GM20431 (cell line): Measurements from ENCODE around the gene C3orf70.

Source experiments
- in situ Hi-C: fragments of 300-500 bp; cut with MseI, MboI; formaldehyde crosslinking; loops from one replicate; pipeline ENCODE4 v1.15.0; 2020; ENCODE audit warnings: low sequenced_read_pairs; ENCODE audit not compliant: unreplicated experiment

The C3orf70 gene, protein sequence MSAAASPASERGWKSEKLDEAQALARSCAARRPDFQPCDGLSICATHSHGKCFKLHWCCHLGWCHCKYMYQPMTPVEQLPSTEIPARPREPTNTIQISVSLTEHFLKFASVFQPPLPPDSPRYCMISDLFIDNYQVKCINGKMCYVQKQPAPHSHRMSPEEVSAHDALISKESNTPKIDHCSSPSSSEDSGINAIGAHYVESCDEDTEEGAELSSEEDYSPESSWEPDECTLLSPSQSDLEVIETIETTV

GRCh38 chr3:185152410-185153170, at the start of gene C3orf70:
C3orf70 (minus strand) TSS chr3:185153060; CDS start chr3:185152823, 237 bp downstream.
- in situ Hi-C loops = no loop called here

DNA sequence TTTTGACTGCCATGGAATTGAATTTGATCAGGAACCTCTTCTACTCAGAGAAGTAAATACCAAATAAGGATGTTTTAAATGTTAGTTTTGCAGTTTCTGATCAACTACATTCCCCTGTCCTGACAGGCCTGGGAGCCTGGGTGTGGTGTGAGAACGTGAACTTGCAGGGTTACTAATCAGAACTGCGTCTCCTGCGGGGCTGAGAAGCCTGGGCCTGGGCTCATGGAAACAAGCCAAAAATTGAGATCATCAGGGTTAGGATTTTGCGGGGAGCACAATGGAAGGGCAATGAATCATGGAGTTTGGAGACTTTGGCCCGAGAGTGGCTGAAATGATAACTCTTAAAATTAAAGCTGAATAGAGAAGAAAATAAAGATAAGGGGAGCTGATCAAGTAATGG, 47.8 kb upstream of the C3orf70 start:
- in situ Hi-C loops = no loop called here

GRCh38 chr3:185199671-185200070, 46.8 kb upstream of the C3orf70 start:
- in situ Hi-C loops = no loop called here

DNA sequence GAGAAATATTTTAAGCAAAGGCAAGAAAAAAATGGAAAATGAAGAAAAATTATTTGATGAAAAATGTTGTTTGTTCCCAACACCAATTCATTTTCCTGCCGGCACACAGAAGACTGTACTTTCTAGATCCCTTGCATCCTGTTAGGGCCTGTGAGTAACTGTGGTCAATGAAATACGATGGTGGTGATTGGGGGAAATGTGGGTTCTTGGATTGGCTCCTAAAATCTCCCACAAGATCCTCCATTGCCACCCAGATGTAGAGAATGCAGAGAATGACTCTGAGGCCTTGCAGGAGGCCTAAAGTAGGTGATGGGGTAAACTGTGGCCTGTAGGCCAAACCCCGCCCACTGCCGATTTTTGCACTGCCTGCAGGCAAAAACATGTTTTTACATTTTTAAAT, 46.3 kb upstream of the C3orf70 start:
- in situ Hi-C loops = no loop called here

- in situ Hi-C loops = no loop called here
These were observed 44.2 kb upstream of the C3orf70 start for GRCh38 chr3:185197068-185197467.

DNA sequence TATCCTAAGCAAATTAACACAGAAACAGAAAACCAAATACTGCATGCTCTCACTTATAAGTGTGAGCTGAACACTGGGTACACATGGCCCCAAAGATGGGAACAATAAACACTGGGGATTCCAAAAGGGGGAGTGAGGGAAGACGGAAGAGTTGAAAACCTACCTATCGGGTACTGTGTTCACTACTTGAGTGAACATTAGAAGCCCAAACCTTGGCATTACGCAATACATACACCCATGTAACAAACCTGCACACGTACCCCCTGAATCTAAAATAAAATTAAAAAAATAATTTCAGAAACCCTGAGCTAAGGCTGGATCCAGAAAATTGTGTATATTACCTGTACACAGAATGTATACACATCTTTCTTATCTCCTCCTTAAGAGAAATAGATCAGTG, 42.8 kb upstream of the C3orf70 start:
- in situ Hi-C loops = no loop called here

DNA sequence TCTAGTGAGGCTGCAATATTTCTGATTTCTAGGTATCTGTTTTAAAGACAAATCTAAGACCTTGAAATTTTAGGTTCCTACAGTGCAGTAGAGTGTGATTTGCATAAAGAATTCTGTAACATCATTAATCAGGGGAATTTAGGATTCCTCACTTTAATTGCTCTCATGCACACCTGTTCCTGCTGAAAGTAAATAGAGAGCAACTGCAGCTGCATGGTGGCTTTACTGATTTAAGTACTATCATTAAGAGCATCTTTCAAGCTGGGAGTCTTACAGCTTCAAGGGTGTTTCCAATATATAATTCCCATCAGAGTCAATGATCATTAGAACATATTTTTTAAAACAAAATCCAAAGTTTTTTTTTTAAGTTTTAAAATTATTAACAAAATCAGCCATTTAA, 36.0 kb upstream of the C3orf70 start:
- in situ Hi-C loops = no loop called here

DNA sequence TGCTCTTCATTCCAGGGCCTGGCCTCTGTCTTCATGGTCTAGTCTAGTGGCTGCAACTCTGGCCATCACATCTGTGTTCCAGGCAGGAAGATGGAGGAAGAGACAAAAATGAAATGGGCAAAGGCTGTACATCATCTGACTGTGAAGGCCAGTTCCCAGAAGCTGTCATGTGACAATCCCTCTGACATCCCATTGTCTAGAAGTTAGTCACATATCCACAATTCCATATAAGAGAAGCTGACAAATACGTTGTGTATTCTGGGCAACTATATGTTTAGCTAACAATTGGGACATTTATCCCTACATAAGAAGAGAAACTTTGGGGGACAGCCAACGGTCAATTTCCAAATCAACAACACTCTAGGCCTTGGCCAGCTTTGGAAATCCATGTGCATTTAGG, 34.5 kb upstream of the C3orf70 start:
- in situ Hi-C loops = no loop called here

GRCh38 chr3:185176750-185177359, 24.0 kb upstream of the C3orf70 start:
- in situ Hi-C loops = loop anchor here (10.0 kb wide), 1 partner anchor 302 kb away; no protein-coding TSS in a partner anchor

- in situ Hi-C loops = loop anchor here (10.0 kb wide), 1 partner anchor 301 kb away; no protein-coding TSS in a partner anchor
These were observed 22.6 kb upstream of the C3orf70 start for GRCh38 chr3:185175370-185175987.

GRCh38 chr3:185172086-185173049, 19.5 kb upstream of the C3orf70 start:
- in situ Hi-C loops = loop anchor here (10.0 kb wide), 1 partner anchor 298 kb away; no protein-coding TSS in a partner anchor

DNA sequence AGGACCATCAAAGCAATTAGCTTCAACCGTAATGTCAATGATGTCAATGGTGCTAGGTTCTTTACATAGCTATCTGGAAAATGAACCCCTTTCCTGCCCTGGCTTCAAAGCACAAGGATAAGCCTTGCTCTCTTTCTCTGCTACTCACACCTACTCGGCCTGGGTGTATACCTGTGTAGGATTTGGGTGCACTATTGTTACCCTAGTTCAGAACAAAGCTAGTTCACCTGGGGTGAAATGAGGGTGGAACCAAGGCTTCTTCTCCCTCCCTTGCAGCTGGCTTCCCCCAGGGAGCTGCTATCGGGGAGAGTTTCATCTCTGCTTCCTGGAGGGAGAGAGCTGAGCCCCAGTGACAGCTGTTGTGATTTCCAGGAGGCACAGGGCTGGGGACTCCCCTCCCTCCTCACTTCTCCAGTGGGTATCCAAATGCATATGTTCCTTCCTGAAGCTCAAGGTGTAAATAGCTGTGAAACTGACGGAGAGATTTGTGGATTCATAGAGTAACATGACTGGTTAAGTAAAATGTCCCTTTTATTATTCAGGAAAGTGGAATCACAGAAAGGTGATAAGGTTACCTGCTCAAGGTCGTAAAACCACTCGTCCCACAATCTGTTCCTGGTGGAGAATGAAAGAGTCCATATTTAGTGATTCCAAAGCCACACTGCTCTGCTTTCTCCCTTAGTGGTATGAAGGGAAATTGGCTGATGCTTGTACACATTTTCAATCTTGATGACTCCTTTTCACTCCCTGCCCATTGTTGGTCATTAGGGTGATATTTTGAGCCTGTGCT, 11.8 kb upstream of the C3orf70 start:
- in situ Hi-C loops = no loop called here

GRCh38 chr3:185162634-185163033, 9.8 kb upstream of the C3orf70 start:
- in situ Hi-C loops = no loop called here

- in situ Hi-C loops = no loop called here
These were observed 8.9 kb upstream of the C3orf70 start for GRCh38 chr3:185161761-185162160.

GRCh38 chr3:185157347-185157746, 4.5 kb upstream of the C3orf70 start:
- in situ Hi-C loops = no loop called here

DNA sequence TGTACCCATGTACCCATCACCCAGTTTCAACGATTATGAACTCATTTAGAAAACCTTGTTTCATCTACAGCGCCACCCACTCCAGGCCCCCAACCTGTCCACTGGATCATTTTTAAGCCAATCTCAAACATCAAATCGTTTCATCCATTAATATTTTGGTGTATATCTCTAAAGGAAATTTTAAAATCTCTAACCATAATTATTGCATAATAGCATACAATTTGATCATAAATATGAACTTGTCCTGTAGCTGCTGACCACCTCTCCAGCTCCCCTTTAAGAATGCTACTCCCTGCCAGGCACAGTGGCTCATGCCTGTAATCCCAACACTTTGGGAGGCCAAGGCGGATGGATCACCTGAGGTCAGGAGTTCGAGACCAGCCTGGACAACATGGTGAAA, 2.8 kb upstream of the C3orf70 start:
- in situ Hi-C loops = no loop called here

- in situ Hi-C loops = no loop called here
These were observed 1.2 kb upstream of the C3orf70 start for GRCh38 chr3:185153861-185154629.

- in situ Hi-C loops = no loop called here
These were observed 411 bp upstream of the C3orf70 start for GRCh38 chr3:185153171-185153771.
